ENCODE results near the gene ESYT2.

ESYT2 gene

DNA sequence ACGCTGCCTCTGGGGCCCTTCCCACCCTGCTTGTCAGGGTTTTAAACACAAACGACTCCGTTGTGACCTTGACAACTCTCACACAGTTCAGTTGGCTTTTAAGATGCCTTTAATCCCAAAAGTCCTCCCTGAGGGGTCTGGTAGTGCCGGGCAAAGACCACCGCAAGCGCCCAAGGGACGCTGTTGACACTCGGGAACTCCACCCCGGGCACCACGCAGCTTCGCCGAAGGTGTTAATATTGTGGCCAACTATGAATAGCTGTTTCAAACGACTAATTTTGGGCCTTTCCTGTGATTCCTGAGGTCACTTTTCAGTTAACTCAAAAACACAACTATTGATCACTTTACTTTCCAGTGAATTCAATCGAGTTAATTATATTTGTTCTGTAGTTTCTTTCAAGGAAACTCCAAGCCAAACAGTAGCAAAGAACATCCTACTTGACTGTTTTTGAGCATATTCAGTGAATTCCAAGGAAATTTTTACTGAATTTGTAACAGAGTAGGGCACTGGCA is 958 bp upstream of the ESYT2 start:
- Mint-ChIP-seq H3K4me1 (peaks cover 40% of the 10 kb centered on the region), H3K36me3 (ENCODE audit: low read depth) (peaks cover 11% of the 10 kb centered on the region), H3K27ac (peak overlapping the region; percentile 32), H3K27me3 (ENCODE audit: low read depth, poor library complexity) (peaks cover 19% of the 10 kb centered on the region), H3K4me3 (peak overlapping the region; percentile 80), H3K9me3 (peaks cover under 1% of the 10 kb centered on the region)
- no peak for DNase-seq
- TF ChIP-seq, protein P1, sequence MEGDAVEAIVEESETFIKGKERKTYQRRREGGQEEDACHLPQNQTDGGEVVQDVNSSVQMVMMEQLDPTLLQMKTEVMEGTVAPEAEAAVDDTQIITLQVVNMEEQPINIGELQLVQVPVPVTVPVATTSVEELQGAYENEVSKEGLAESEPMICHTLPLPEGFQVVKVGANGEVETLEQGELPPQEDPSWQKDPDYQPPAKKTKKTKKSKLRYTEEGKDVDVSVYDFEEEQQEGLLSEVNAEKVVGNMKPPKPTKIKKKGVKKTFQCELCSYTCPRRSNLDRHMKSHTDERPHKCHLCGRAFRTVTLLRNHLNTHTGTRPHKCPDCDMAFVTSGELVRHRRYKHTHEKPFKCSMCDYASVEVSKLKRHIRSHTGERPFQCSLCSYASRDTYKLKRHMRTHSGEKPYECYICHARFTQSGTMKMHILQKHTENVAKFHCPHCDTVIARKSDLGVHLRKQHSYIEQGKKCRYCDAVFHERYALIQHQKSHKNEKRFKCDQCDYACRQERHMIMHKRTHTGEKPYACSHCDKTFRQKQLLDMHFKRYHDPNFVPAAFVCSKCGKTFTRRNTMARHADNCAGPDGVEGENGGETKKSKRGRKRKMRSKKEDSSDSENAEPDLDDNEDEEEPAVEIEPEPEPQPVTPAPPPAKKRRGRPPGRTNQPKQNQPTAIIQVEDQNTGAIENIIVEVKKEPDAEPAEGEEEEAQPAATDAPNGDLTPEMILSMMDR (IDR thresholded peaks at IDR 0.05) = no peak

DNA sequence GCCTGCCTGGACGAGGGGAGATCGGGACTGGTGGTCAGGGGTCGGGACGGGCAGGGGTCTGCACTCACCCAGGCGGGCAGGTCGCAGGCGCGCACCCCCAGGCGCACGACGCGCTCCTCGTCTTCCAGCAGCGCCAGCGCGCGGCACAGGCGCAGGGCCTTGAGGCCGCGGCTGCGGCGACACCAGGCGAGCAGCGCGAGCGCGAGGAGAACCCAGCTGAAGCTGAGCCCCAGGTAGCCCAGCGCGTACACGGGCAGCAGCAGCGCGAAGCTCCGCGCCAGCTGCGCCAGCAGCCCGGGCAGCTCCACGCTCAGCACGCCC is 328 bp downstream of the ESYT2 start:
- H3K4me3 Mint-ChIP-seq = peak overlapping the region; percentile 89
- no peak for DNase-seq
- peaks cover 28% of the 10 kb centered on the region for H3K4me1 Mint-ChIP-seq
- H3K27ac Mint-ChIP-seq = no peak overlapping the region
- peaks cover 24% of the 10 kb centered on the region for H3K27me3 Mint-ChIP-seq (ENCODE audit: low read depth, poor library complexity)
- peaks cover 11% of the 10 kb centered on the region for H3K36me3 Mint-ChIP-seq (ENCODE audit: low read depth)
- H3K9me3 Mint-ChIP-seq = no peaks in the 10 kb centered on the region
- TF ChIP-seq, protein P1 (IDR thresholded peaks at IDR 0.05) = no peak

DNA sequence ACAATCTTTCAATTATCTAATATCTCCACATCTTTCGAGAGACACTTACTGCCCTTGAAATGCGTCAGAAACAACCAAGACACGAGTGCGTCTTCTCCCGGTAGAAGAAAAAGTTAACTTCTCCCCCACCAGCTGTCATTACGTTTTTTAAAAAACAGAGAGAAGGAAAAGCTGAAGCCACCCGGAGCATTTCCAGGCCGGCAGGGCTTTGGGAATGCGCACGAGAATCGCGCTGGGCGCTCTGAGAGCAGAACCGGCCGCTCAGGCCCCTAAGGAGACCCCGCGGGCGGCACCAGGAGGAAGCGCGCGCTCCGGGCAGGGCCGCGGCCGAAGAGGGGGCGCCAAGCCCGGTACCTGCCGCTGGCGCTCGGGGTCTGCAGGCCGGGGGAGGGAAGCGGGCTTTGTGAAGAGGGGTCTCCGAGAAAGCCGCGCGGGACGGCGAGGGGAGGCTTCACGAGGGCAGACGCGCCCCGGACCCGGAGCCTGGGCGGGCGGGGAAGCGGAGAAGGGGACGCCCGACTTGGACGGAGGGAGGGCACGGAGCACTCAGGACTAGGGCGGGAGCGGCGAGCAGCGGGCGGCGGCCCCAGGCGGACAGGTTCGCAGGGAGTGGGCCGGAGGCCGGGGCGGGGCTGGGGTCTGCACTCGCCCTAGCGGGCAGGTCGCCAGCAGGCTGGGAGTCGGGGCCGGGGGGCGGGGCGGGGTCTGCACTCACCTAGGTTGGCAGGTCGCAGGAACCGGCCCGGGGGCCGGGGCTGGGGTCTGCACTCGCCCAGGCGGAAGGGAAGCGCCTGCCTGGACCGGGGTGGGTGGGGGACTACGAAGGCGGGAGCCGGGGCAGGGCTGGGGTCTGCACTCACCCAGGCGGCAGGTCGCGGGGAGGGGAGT is 932 bp downstream of the ESYT2 start:
- H3K36me3 Mint-ChIP-seq (ENCODE audit: low read depth) = peaks cover 11% of the 10 kb centered on the region

DNA sequence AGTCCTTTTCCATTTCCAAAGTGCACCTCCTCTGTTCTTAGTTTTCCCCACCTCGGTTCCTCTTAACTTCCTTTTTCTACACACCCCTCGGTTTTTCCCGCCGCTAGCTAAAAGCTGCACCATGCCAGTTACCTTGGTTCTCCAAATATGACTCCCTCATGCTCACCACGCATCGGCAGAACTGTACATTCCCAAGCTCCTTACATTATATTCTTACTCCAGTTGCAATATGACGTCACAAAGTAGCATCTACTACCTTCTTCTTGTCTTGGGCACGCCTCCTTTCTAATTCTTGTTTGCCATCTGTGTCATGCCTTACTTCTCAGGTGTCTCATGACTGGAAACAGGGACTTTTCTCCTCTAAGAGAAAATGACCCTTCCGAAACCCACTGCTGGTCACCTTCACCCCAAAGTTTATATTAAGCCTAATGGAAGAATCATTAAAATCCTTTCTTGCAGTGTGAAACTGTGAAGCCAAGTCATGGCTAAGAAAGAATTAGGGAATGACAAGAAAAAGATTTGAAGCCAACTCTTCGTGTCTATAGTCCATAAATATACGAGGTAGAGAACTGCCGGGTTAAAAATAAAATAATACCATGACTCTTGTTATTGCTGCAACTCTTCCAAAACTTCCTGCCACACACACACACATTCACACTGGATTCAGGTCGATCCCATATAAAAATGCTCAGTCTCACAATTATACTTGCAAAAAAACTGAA is 1.7 kb downstream of the ESYT2 start:
- Mint-ChIP-seq H3K4me3 (peak overlapping the region; percentile 89), H3K36me3 (ENCODE audit: low read depth) (peaks cover 11% of the 10 kb centered on the region), H3K27ac (peak overlapping the region; percentile 19), H3K27me3 (ENCODE audit: low read depth, poor library complexity) (peaks cover 20% of the 10 kb centered on the region), H3K4me1 (peaks cover 28% of the 10 kb centered on the region), H3K9me3 (no peaks in the 10 kb centered on the region)
- TF ChIP-seq, protein P1 (IDR thresholded peaks at IDR 0.05) = no peak
- DNase-seq = no peak

More for the DNA sequence above, 932 bp downstream of the ESYT2 start:
- TF ChIP-seq, protein P1 (IDR thresholded peaks at IDR 0.05) = no peak
- Mint-ChIP-seq H3K27ac (peak overlapping the region; percentile 19), H3K4me1 (peaks cover 28% of the 10 kb centered on the region), H3K27me3 (ENCODE audit: low read depth, poor library complexity) (peaks cover 24% of the 10 kb centered on the region), H3K9me3 (no peaks in the 10 kb centered on the region), H3K4me3 (peak overlapping the region; percentile 89)
- DNase-seq = peak; percentile 69

DNA sequence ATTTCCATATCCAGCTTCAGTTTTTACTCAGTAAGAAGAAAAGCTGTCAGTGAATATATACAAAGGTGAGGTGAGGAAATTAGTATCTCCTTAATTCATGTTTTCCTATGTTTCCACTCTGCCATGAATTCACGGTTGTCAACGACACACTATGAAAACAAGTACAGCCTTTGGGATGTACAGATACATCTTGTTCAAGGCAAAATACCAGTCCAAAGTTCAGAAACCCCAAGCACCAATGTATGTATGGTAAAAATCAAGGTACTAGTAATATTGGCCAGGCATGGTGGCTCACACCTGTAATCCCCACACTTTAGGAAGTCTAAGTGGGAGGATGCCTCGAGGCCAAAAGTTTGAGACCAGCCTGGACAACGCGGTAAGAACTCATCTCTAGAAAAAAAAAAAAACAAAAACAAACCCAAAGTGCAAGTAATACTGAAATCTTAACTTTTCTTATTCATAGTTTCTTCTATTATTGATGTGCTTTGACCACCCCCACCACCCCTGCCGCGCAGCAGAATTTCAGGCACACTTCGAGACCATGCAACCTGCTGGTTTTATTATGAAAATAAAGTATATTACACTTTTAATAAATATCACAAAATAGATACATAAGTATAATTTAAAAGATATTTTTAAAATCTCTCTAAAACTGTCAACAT is 3.5 kb downstream of the ESYT2 start:
- H3K4me3 Mint-ChIP-seq = no peak overlapping the region
- peaks cover 7% of the 10 kb centered on the region for H3K27me3 Mint-ChIP-seq (ENCODE audit: low read depth, poor library complexity)
- TF ChIP-seq, protein P1 (IDR thresholded peaks at IDR 0.05) = no peak
- H3K36me3 Mint-ChIP-seq (ENCODE audit: low read depth) = peaks cover 11% of the 10 kb centered on the region
- no peaks in the 10 kb centered on the region for H3K9me3 Mint-ChIP-seq
- peaks cover 29% of the 10 kb centered on the region for H3K4me1 Mint-ChIP-seq
- no peak overlapping the region for H3K27ac Mint-ChIP-seq
- DNase-seq = no peak

Measured in nephron progenitor cell (in vitro differentiated cells).